ENCODE data around the gene HEATR1. TPM values are rescaled to one million over a fixed set of nuclear protein-coding genes. Genes with fewer than 3 reads are reported as not detected.
"Not testable (repeated sequence)": the region's sequence is repeated elsewhere in the genome, so short reads cannot be mapped to it uniquely, and the experiment has no call there.

The HEATR1 gene
- total RNA-seq, 1 donor, result 44.5 TPM

GRCh38 chr1:236514703-236515442, 89.4 kb downstream of the HEATR1 start:
- Histone ChIP-seq H3K4me3 (ENCODE audit: low read length) (no peak overlapping the region), H3K27me3 (ENCODE audit: insufficient read depth, low read length) (no peaks in the 10 kb centered on the region), H3K9me3 (ENCODE audit: low read depth, low read length) (no peaks in the 10 kb centered on the region), H3K4me1 (ENCODE audit: insufficient read depth, low read length) (peaks cover 6% of the 10 kb centered on the region)

GRCh38 chr1:236511735-236512418, 92.4 kb downstream of the HEATR1 start:
- no peak overlapping the region for H3K4me3 ChIP-seq (ENCODE audit: low read length)
- no peaks in the 10 kb centered on the region for H3K9me3 ChIP-seq (ENCODE audit: low read depth, low read length)
- H3K27me3 ChIP-seq (ENCODE audit: insufficient read depth, low read length), result no peaks in the 10 kb centered on the region
- no peaks in the 10 kb centered on the region for H3K4me1 ChIP-seq (ENCODE audit: insufficient read depth, low read length)

- H3K4me1 ChIP-seq (ENCODE audit: insufficient read depth, low read length), result no peaks in the 10 kb centered on the region
- no peaks in the 10 kb centered on the region for H3K27me3 ChIP-seq (ENCODE audit: insufficient read depth, low read length)
- H3K4me3 ChIP-seq (ENCODE audit: low read length), result no peak overlapping the region
- no peaks in the 10 kb centered on the region for H3K9me3 ChIP-seq (ENCODE audit: low read depth, low read length)
Observed at GRCh38 chr1:236509647-236510401, 94.5 kb downstream of the HEATR1 start.

GRCh38 chr1:236509203-236509602, 95.1 kb downstream of the HEATR1 start:
- no peak overlapping the region for H3K4me3 ChIP-seq (ENCODE audit: low read length)
- H3K9me3 ChIP-seq (ENCODE audit: low read depth, low read length), result no peaks in the 10 kb centered on the region
- H3K27me3 ChIP-seq (ENCODE audit: insufficient read depth, low read length), result no peaks in the 10 kb centered on the region
- no peaks in the 10 kb centered on the region for H3K4me1 ChIP-seq (ENCODE audit: insufficient read depth, low read length)

GRCh38 chr1:236508593-236509027, 95.7 kb downstream of the HEATR1 start:
- no peaks in the 10 kb centered on the region for H3K27me3 ChIP-seq (ENCODE audit: insufficient read depth, low read length)
- H3K4me3 ChIP-seq (ENCODE audit: low read length), result no peak overlapping the region
- H3K4me1 ChIP-seq (ENCODE audit: insufficient read depth, low read length), result no peaks in the 10 kb centered on the region
- H3K9me3 ChIP-seq (ENCODE audit: low read depth, low read length), result no peaks in the 10 kb centered on the region

- Histone ChIP-seq H3K27me3 (ENCODE audit: insufficient read depth, low read length) (no peaks in the 10 kb centered on the region), H3K4me3 (ENCODE audit: low read length) (no peak overlapping the region), H3K4me1 (ENCODE audit: insufficient read depth, low read length) (peaks cover 11% of the 10 kb centered on the region), H3K9me3 (ENCODE audit: low read depth, low read length) (no peaks in the 10 kb centered on the region)
Observed at GRCh38 chr1:236507022-236507700, 97.2 kb downstream of the HEATR1 start.

- H3K4me3 ChIP-seq (ENCODE audit: low read length); H3K27me3 ChIP-seq (ENCODE audit: insufficient read depth, low read length); H3K9me3 ChIP-seq (ENCODE audit: low read depth, low read length): not testable (repeated sequence)
- peaks cover 11% of the 10 kb centered on the region for H3K4me1 ChIP-seq (ENCODE audit: insufficient read depth, low read length)
Observed at GRCh38 chr1:236504338-236504737, 100.0 kb downstream of the HEATR1 start.

GRCh38 chr1:236502972-236503639, 101.2 kb downstream of the HEATR1 start:
- H3K4me3 ChIP-seq (ENCODE audit: low read length), result no peak overlapping the region
- H3K9me3 ChIP-seq (ENCODE audit: low read depth, low read length), result no peaks in the 10 kb centered on the region
- H3K27me3 ChIP-seq (ENCODE audit: insufficient read depth, low read length), result no peaks in the 10 kb centered on the region
- H3K4me1 ChIP-seq (ENCODE audit: insufficient read depth, low read length), result peaks cover 11% of the 10 kb centered on the region

- Histone ChIP-seq H3K4me3 (ENCODE audit: low read length) (no peak overlapping the region), H3K27me3 (ENCODE audit: insufficient read depth, low read length) (no peaks in the 10 kb centered on the region), H3K9me3 (ENCODE audit: low read depth, low read length) (no peaks in the 10 kb centered on the region), H3K4me1 (ENCODE audit: insufficient read depth, low read length) (peaks cover 11% of the 10 kb centered on the region)
Observed at GRCh38 chr1:236502579-236502971, 101.7 kb downstream of the HEATR1 start.

GRCh38 chr1:236501093-236501492, 103.2 kb downstream of the HEATR1 start:
- Histone ChIP-seq H3K9me3 (ENCODE audit: low read depth, low read length) (no peaks in the 10 kb centered on the region), H3K27me3 (ENCODE audit: insufficient read depth, low read length) (no peaks in the 10 kb centered on the region), H3K4me3 (ENCODE audit: low read length) (no peak overlapping the region), H3K4me1 (ENCODE audit: insufficient read depth, low read length) (peaks cover 11% of the 10 kb centered on the region)

Other genes with a start within 250 kb of the HEATR1 start
- 1.8 TPM for gene EDARADD, start 210.2 kb downstream of the HEATR1 start, total RNA-seq
- gene LGALS8, start 80.5 kb downstream of the HEATR1 start, total RNA-seq, result 187 TPM
- gene ACTN2, start 82.0 kb upstream of the HEATR1 start, total RNA-seq, result under 0.01 TPM
- 34.7 TPM for gene MTR, start 190.8 kb upstream of the HEATR1 start, total RNA-seq